RWPE1 (cell line): ENCODE data around the gene GRM1.

Experiments
- CTCF ChIA-PET: fragments of 350-600 bp; sonication (Branson Sonifier 250); formaldehyde crosslinking; extraction: SDS; loops from one replicate; lab custom pipeline; 2021; lab: Yijun Ruan, JAX
- POLR2A ChIA-PET: fragments of 400-600 bp; formaldehyde crosslinking; extraction: SDS; loops from one replicate; lab custom pipeline; 2020; ENCODE audit warnings: antibody characterized with exemption; ENCODE audit not compliant: low non-redundant PET; lab: Yijun Ruan, JAX
- DNase-seq: peaks from one replicate; pipeline ENCODE4 v3.0.0; 2012; ENCODE audit warnings: low spot score
- H3K27ac ChIP-seq: fragments of 450-650 bp; 2 replicates; pipeline ENCODE4 v1.5.1; 2017
- TF ChIP-seq, protein P1 (sequence below): fragments of 450-650 bp; conservative IDR thresholded peaks from 2 replicates; pipeline ENCODE4 v1.5.1; 2017; ENCODE audit warnings: low read depth, mild to moderate bottlenecking

GRM1 gene

DNA sequence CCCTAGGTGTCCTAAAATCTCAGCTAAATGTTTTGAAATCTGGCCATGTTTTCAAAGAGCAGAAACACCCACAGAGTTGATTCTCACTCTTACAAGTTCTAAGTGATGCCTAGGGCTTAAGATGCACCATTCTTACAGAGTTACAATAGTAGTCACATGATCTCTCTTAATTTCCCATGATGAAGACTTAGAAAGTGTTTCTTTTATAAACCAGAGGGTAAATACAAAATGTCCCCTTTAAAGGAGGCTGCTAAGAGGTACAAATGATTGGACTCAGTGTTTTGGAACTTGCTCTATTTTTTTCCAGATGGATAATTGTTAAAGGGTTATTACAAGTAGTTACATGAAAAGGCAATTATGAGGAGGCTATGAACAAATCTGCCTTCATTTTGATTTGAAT lies 244.6 kb downstream of the GRM1 start:
- ChIA-PET POLR2A (no interaction called here), CTCF (no interaction called here)
- TF ChIP-seq, protein P1, sequence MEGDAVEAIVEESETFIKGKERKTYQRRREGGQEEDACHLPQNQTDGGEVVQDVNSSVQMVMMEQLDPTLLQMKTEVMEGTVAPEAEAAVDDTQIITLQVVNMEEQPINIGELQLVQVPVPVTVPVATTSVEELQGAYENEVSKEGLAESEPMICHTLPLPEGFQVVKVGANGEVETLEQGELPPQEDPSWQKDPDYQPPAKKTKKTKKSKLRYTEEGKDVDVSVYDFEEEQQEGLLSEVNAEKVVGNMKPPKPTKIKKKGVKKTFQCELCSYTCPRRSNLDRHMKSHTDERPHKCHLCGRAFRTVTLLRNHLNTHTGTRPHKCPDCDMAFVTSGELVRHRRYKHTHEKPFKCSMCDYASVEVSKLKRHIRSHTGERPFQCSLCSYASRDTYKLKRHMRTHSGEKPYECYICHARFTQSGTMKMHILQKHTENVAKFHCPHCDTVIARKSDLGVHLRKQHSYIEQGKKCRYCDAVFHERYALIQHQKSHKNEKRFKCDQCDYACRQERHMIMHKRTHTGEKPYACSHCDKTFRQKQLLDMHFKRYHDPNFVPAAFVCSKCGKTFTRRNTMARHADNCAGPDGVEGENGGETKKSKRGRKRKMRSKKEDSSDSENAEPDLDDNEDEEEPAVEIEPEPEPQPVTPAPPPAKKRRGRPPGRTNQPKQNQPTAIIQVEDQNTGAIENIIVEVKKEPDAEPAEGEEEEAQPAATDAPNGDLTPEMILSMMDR = no peak
- no peak overlapping the region for H3K27ac ChIP-seq
- DNase-seq = no peak

DNA sequence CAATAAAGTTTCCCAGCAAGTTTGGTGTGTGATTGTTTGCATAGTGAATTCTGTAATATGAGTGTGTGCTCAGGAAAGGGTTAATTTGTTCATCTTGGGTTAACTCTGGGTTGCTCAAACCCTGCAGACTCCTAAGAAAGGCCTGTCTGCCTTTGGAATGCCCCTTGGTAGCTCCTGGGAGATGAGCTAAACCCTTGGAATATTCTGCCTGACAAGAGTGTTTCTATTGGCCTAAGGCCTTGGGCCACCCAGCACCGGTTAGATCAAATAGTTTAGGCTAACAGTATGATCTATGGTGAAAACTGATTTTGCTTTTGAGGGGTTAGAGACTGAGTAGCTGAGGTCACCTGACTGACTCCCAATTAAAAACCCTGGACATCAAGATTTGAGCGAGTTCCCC lies 248.3 kb downstream of the GRM1 start:
- ChIA-PET POLR2A (no interaction called here), CTCF (no interaction called here)
- DNase-seq = no peak
- H3K27ac ChIP-seq = no peak overlapping the region
- TF ChIP-seq, protein P1 = no peak

DNA sequence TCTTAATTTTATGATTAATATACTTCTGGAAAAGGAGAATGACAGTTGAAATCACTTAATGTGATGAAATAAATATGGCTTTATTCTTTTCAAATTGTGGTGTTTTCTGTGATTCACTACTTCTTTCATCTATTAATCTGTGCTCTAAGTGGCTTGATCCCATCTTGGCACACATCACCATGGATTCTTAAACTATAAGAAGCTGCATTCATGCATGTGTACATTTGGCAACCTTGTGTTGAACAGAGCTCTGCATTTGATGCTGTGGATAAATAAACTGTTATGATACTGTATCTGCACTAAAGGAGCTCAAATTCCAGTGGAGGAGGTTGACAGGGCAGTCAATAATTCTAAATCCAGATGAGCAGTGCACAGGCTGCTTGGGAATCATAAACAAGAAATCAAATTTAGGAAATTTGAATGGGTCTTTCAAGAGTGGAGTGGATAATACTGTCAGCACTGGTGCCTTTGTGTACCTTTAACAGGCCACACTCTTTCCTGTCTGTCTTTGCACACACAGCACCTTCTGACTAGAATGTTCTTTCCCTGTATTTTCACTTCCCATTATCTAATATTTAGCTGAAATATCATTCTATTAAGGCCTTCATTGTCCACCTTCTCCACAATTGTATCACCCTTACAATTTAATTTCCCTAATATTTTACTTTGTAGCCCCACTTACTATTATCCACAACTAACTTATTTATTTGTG lies 252.9 kb downstream of the GRM1 start:
- no peak for DNase-seq
- no peak overlapping the region for H3K27ac ChIP-seq

DNA sequence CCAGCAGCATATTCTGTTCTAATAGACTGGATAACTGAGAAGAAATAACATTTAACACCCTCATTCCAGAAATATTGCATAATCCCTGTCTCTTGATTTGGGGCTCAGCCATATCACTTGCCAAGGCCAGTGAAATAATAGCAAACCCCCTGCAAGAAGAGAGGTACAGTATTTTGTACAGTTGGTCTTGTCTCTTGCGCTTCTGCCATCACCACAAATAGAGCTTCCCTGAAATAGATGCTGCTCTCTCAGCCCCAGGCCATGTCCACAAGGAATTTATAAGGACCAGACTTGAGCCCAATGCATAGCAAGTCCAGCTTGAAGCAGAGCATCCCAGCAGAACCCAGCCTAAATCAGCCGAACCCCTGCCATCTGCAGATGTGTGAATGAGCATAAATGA lies 254.0 kb downstream of the GRM1 start:
- no peak for DNase-seq
- H3K27ac ChIP-seq = no peak overlapping the region
- CTCF ChIA-PET = interaction anchor here (0.6 kb wide), 1 partner anchor 12 kb away, joined by 3 read pairs; no protein-coding TSS in a partner anchor
- POLR2A ChIA-PET = no interaction called here
- TF ChIP-seq, protein P1 = no peak

More for the DNA sequence above, 252.9 kb downstream of the GRM1 start:
- ChIA-PET POLR2A (no interaction called here), CTCF (no interaction called here)
- TF ChIP-seq, protein P1 = no peak

GRCh38 chr6:146284311-146284710 lies 255.4 kb downstream of the GRM1 start:
- H3K27ac ChIP-seq = no peak overlapping the region
- TF ChIP-seq, protein P1 = no peak
- no peak for DNase-seq
- ChIA-PET POLR2A (no interaction called here), CTCF (no interaction called here)

- H3K27ac ChIP-seq = no peak overlapping the region
- DNase-seq = no peak
- ChIA-PET CTCF (interaction anchor here (0.6 kb wide), 1 partner anchor 492 kb away, joined by 7 read pairs; no protein-coding TSS in a partner anchor), POLR2A (no interaction called here)
- TF ChIP-seq, protein P1 = no peak
These were observed 258.1 kb downstream of the GRM1 start for GRCh38 chr6:146286961-146287360.
